Kidney (tissue), 14 donors: ENCODE results near the gene GAR1. TPM values are rescaled to one million over a fixed set of nuclear protein-coding genes. Genes with fewer than 3 reads are reported as not detected.

Source experiments
- DNase-seq, 5 donors: peaks; one replicate each; pipeline ENCODE4 v3.0.0-alpha.2; 2013 to 2020
- FAIRE-seq: peaks from 2 replicates; lab custom pipeline; 2012; peaks lifted over from hg19 to GRCh38; lab: Jason Lieb, UNC
- H3K27ac ChIP-seq, 2 donors: one replicate each; pipeline ENCODE4 v1.7.0; 2013; ENCODE audit warnings: low read depth in 2 of 2, low read length in 2 of 2, inconsistent platforms in 1 of 2
- H3K27me3 ChIP-seq: one replicate; pipeline ENCODE4 v1.7.1; 2013; ENCODE audit warnings: low read length, inconsistent platforms; ENCODE audit not compliant: control insufficient read depth, insufficient read depth
- H3K36me3 ChIP-seq, 3 donors: one replicate each; pipeline versions ENCODE4 v1.7.0 to v1.7.1; 2013; ENCODE audit warnings: low read length in 3 of 3, control low read depth in 1 of 3, inconsistent platforms in 1 of 3; ENCODE audit not compliant: insufficient read depth in 3 of 3, control insufficient read depth in 2 of 3
- H3K4me1 ChIP-seq, 3 donors: one replicate each; pipeline versions ENCODE4 v1.7.0 to v1.7.1; 2013; ENCODE audit warnings: low read length in 3 of 3, inconsistent platforms in 1 of 3, low read depth in 1 of 3; ENCODE audit not compliant: control insufficient read depth in 2 of 3, insufficient read depth in 2 of 3
- H3K4me3 ChIP-seq, 3 donors: one replicate each; pipeline versions ENCODE4 v1.7.0 to v1.8.1; 2013; ENCODE audit warnings: low read length in 3 of 3, control low read depth in 1 of 3, inconsistent platforms in 1 of 3
- H3K9ac ChIP-seq, 3 donors: one replicate each; pipeline versions ENCODE4 v1.7.0 to v1.7.1; 2013; ENCODE audit warnings: low read length in 3 of 3, control low read depth in 1 of 3, inconsistent platforms in 1 of 3
- H3K9me3 ChIP-seq, 3 donors: one replicate each; pipeline versions ENCODE4 v1.7.0 to v1.7.1; 2013; ENCODE audit warnings: low read length in 3 of 3, control low read depth in 1 of 3, inconsistent platforms in 1 of 3; ENCODE audit not compliant: control insufficient read depth in 2 of 3, insufficient read depth in 1 of 3
- intact Hi-C: fragments of 100-400 bp; cut with DNase I; formaldehyde crosslinking; loops from one replicate; pipeline ENCODE4 v1.11.1; 2022
- polyA plus RNA-seq: library from polyadenylated mRNA; stranded (reverse); fragments of 350-450 nt; fragmentation: Illumina TruSeq; extraction: RNeasy Lipid Tissue Mini Kit (QIAGEN cat#74804); gene quantifications from one replicate; pipeline ENCODE4 v1.2.3, GENCODE V29; 2014; ENCODE audit warnings: low read depth, low replicate concordance; ENCODE audit not compliant: insufficient read depth
- total RNA-seq: library from RNA; stranded (reverse); fragmentation: NEBNext Ultra II Directional; extraction: Animal tissue kit (Norgen Biotek cat#: 25700); gene quantifications from one replicate; pipeline ENCODE4 v1.2.1, GENCODE V29; 2021
- TF ChIP-seq, protein P1 (sequence below): IDR thresholded peaks from 3 replicates; pipeline ENCODE4 v1.5.1; 2012; ENCODE audit warnings: mild to moderate bottlenecking, moderate library complexity, borderline replicate concordance; ENCODE audit not compliant: insufficient read depth; ENCODE audit errors: extremely low read depth
- donor health status: control.
- donor health status: control.
- donor health status: control.
- donor health status: control.
- donor health status: control.
- donor health status: DM: yes; HTN: yes; CAD: no.
- donor health status: Normal renal cell carcinoma (clear cell type).

GAR1 gene
- total and polyA plus RNA-seq, 2 donors from 2014 or later = 14.9 to 21.0 TPM

- FAIRE-seq = no peak
- DNase-seq = no peak
- intact Hi-C loops = no loop called here
These were observed 57.5 kb downstream of the GAR1 start for GRCh38 chr4:109872950-109873656.

DNA sequence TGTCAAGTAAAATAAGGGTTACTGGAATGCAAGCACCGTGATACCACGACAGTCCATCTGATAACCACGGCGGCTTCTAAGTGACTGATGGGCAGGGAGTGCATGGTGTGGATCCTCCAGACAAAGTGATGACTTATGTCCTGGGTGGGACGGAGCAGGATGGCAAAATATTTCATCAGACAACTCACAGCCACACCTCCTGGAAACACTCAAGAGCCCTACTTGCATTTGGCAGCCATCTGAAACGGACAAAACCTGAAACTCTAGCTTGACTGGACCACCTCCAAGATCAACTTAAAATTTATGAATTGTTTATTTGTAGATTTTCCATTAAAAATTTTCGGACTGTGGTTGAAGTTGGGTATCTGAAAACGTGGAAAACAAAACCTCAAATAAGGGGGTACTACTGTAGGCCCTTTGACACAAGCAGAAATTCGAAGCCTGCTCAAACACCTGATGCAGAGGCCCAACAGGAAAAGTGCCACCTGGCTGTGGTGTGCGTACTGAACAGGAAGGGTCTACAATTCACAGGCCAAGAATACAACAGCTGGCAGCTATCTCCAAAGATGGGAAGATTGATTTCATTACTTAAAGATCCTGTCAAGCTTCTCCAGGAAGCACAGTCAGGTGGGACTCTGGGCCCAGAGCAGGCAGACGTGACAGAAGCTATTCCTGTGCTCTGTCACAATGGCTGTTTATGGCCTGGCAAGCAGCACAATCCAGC lies 58.4 kb downstream of the GAR1 start:
- no peaks in the 10 kb centered on the region for H3K36me3 ChIP-seq
- H3K9ac ChIP-seq = no peak overlapping the region
- H3K27me3 ChIP-seq = no peaks in the 10 kb centered on the region
- intact Hi-C loops = no loop called here
- DNase-seq (peak in 2 of 5 donors; percentile 10 to 22), FAIRE-seq (no peak)
- H3K27ac ChIP-seq = no peak overlapping the region
- TF ChIP-seq, protein P1, sequence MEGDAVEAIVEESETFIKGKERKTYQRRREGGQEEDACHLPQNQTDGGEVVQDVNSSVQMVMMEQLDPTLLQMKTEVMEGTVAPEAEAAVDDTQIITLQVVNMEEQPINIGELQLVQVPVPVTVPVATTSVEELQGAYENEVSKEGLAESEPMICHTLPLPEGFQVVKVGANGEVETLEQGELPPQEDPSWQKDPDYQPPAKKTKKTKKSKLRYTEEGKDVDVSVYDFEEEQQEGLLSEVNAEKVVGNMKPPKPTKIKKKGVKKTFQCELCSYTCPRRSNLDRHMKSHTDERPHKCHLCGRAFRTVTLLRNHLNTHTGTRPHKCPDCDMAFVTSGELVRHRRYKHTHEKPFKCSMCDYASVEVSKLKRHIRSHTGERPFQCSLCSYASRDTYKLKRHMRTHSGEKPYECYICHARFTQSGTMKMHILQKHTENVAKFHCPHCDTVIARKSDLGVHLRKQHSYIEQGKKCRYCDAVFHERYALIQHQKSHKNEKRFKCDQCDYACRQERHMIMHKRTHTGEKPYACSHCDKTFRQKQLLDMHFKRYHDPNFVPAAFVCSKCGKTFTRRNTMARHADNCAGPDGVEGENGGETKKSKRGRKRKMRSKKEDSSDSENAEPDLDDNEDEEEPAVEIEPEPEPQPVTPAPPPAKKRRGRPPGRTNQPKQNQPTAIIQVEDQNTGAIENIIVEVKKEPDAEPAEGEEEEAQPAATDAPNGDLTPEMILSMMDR = no peak
- H3K9me3 ChIP-seq = no peaks in the 10 kb centered on the region
- no peak overlapping the region for H3K4me3 ChIP-seq
- H3K4me1 ChIP-seq = no peaks in the 10 kb centered on the region

More at GRCh38 chr4:109872950-109873656, 57.5 kb downstream of the GAR1 start:
- Histone ChIP-seq H3K36me3 (no peaks in the 10 kb centered on the region), H3K27ac (no peak overlapping the region), H3K4me1 (no peaks in the 10 kb centered on the region), H3K9ac (no peak overlapping the region), H3K4me3 (no peak overlapping the region), H3K9me3 (no peaks in the 10 kb centered on the region), H3K27me3 (no peaks in the 10 kb centered on the region)
- TF ChIP-seq, protein P1 = no peak

Other genes with a start within 250 kb of the GAR1 start
- 21.6 TPM for gene CASP6, start 112.3 kb upstream of the GAR1 start, total RNA-seq
- 20.7 TPM for gene CASP6, start 112.3 kb upstream of the GAR1 start, polyA plus RNA-seq
- gene PLA2G12A, start 85.7 kb upstream of the GAR1 start, total RNA-seq = 42.0 TPM
- gene PLA2G12A, start 85.7 kb upstream of the GAR1 start, polyA plus RNA-seq = 54.0 TPM
- gene CFI, start 13.8 kb upstream of the GAR1 start, total RNA-seq = 248 TPM
- 191 TPM for gene CFI, start 13.8 kb upstream of the GAR1 start, polyA plus RNA-seq
- gene RRH, start 12.2 kb downstream of the GAR1 start, total RNA-seq = 0.44 TPM
- gene RRH, start 12.2 kb downstream of the GAR1 start, polyA plus RNA-seq = 0.37 TPM
- gene LRIT3, start 32.3 kb downstream of the GAR1 start, total RNA-seq = 0.25 TPM
- gene LRIT3, start 32.3 kb downstream of the GAR1 start, polyA plus RNA-seq = 0.62 TPM
- 3.3 TPM for gene EGF, start 97.1 kb downstream of the GAR1 start, total RNA-seq
- gene EGF, start 97.1 kb downstream of the GAR1 start, polyA plus RNA-seq = 72.8 TPM